HepG2 (cell line): Measurements from ENCODE around the gene MAPK7. TPM values are rescaled to one million over a fixed set of nuclear protein-coding genes. Genes with fewer than 3 reads are reported as not detected.

Experiments
- CCDC6 ChIP-seq: sonication (generic); formaldehyde crosslinking; IDR thresholded peaks from 2 replicates; pipeline ENCODE4 v1.8.1; 2022; ENCODE audit warnings: mild to moderate bottlenecking, missing genetic modification reagents, moderate library complexity
- FOXC1 ChIP-seq: sonication (generic); formaldehyde crosslinking; IDR thresholded peaks from 2 replicates; pipeline ENCODE4 v1.8.0; 2022; ENCODE audit warnings: mild to moderate bottlenecking, missing genetic modification reagents, borderline replicate concordance
- MAZ ChIP-seq, 2 experiments: sonication (generic) in 1 of 2; formaldehyde crosslinking in 1 of 2; IDR thresholded peaks; 2 replicates each; pipeline versions ENCODE4 v1.5.0 to v1.6.1; 2012 to 2020; ENCODE audit warnings: low read depth in 2 of 2, mild to moderate bottlenecking in 2 of 2, borderline replicate concordance in 1 of 2, improper control_type of control experiment in 1 of 2, low read length in 1 of 2, missing genetic modification reagents in 1 of 2, moderate library complexity in 1 of 2
- MXD4 ChIP-seq: IDR thresholded peaks from 2 replicates; pipeline ENCODE4 v1.6.1; 2016; ENCODE audit warnings: mild to moderate bottlenecking, missing biosample characterization, missing genetic modification reagents
- RFX3 ChIP-seq: IDR thresholded peaks from 2 replicates; pipeline ENCODE4 v1.6.1; 2016; ENCODE audit warnings: missing biosample characterization, missing genetic modification reagents
- RXRA ChIP-seq: sonication (generic); formaldehyde crosslinking; IDR thresholded peaks from 2 replicates; pipeline ENCODE4 v1.5.1; 2020; ENCODE audit warnings: missing genetic modification reagents
- RXRB ChIP-seq: IDR thresholded peaks from 2 replicates; pipeline ENCODE4 v1.6.1; 2016; ENCODE audit warnings: borderline replicate concordance, missing genetic modification reagents, missing compliant biosample characterization
- SALL1 ChIP-seq: sonication (generic); formaldehyde crosslinking; IDR thresholded peaks from 2 replicates; pipeline ENCODE4 v1.8.0; 2022; ENCODE audit warnings: mild to moderate bottlenecking, missing genetic modification reagents
- SALL2 ChIP-seq: sonication (generic); formaldehyde crosslinking; IDR thresholded peaks from 2 replicates; pipeline ENCODE4 v1.8.1; 2023; ENCODE audit warnings: mild to moderate bottlenecking, missing genetic modification reagents, inconsistent platforms
- YEATS4 ChIP-seq: sonication (generic); formaldehyde crosslinking; IDR thresholded peaks from 2 replicates; pipeline ENCODE4 v1.4.0; 2020; ENCODE audit warnings: missing genetic modification reagents, borderline replicate concordance
- ZBTB42 ChIP-seq: sonication (generic); formaldehyde crosslinking; IDR thresholded peaks from 2 replicates; pipeline ENCODE4 v1.5.0; 2020; ENCODE audit warnings: mild to moderate bottlenecking, missing genetic modification reagents
- polyA plus RNA-seq, 8 experiments: library from polyadenylated mRNA; depleted of rRNA in 3 of 8; stranded (reverse) in 7 of 8; unstranded in 1 of 8; fragments of >200 nt; fragmentation: Illumina TruSeq in 4 of 8; extraction: Trizol in 4 of 8; gene quantifications; 2 replicates each; pipeline versions ENCODE4 v1.2.1 to v1.2.3, GENCODE V29; 2011 to 2016; ENCODE audit warnings: low read depth in 4 of 8, missing spikeins in 1 of 8, mixed read lengths in 1 of 8; ENCODE audit not compliant: insufficient read depth in 1 of 8
- total RNA-seq, 5 experiments: library from RNA; depleted of rRNA; stranded (reverse); fragments of >200 nt; fragmentation: Illumina TruSeq; extraction: Trizol; gene quantifications; 2 replicates each; pipeline ENCODE4 v1.2.3, GENCODE V29; 2016; ENCODE audit warnings: low read depth in 1 of 5
- TF ChIP-seq, protein P1 (sequence below): sonication (generic); formaldehyde crosslinking; IDR thresholded peaks from 2 replicates; pipeline ENCODE4 v1.4.0; 2020; ENCODE audit warnings: missing genetic modification reagents, borderline replicate concordance
- TF ChIP-seq, protein P2 (sequence below): sonication (generic); formaldehyde crosslinking; conservative IDR thresholded peaks from 2 replicates; pipeline ENCODE4 v1.4.0; 2020; ENCODE audit warnings: missing genetic modification reagents
- TF ChIP-seq, protein P3 (sequence below): sonication (generic); formaldehyde crosslinking; IDR thresholded peaks from 2 replicates; pipeline ENCODE4; 2020; ENCODE audit warnings: missing genetic modification reagents, mild to moderate bottlenecking, borderline replicate concordance
- TF ChIP-seq, protein P4 (sequence below): sonication (generic); formaldehyde crosslinking; conservative IDR thresholded peaks from 2 replicates; pipeline ENCODE4 v1.5.0; 2020; ENCODE audit warnings: missing genetic modification reagents

Gene MAPK7
- total and polyA plus RNA-seq, 2 of the 13 experiments (the other 11 are each of a cell fraction or from before 2014, with no cell fraction given) = 2.9 to 5.9 TPM

DNA sequence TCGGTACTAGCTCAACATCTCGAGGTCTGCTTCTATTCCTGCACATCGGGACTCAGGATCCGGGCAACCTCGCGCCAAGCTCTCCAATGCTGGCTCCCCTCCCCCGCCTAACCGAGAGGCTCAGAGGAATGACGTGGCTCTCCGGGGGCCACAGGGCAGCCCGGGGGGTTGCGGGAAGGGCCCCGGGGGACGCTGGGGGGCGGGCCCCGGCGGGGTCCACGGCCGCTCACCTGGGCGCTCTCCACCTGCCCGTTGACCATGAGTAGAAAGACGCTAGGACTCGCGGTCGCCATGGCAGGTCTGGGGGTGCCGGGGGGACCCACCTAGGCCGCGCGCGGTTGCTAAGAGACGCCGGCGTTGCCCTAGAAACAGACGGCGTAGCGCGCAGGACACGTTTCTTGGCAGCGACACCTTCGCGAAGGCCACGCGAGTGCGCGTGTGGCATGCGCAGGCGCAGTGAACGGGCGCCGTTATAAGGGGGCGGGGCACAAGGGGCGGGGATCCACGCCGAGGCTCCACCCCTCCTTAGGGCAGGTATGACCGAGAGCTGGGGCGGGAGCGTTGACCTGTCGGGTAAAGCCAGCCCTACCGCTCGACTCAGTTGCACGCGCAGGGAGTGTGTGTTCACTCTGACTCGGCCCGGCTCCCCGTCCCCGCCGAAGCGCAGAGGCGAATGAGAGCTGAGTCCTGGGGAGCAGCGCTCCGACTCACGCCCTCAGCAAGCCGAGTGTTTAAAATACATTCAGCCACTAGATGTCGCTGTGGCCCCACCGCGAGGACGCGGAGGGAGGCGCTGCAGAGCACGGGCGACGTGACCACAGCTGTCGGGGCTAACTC lies 15.8 kb upstream of the MAPK7 start, which contains the start of gene B9D1 (continued):
- TF ChIP-seq MAZ (IDR thresholded peaks at IDR 0.05; ENCODE audit: borderline replicate concordance, low read depth, low read length) (0 out of 2 replicates have a peak, but pooled peaks have one; percentile 32), MAZ (CRISPR knock-in tag; IDR thresholded peaks at IDR 0.05; ENCODE audit: low read depth) (peak; percentile 76; the same call in 1 of the 2 replicates), RXRA (CRISPR knock-in tag) (peak; percentile 77; the same call in 1 of the 2 replicates), RFX3 (peak; percentile 96), CCDC6 (peak; percentile 53), YEATS4 (CRISPR knock-in tag) (peak; percentile 64), SALL2 (CRISPR knock-in tag) (peak; percentile 60), RXRB (CRISPR knock-in tag) (peak; percentile 72), FOXC1 (CRISPR knock-in tag) (peak; percentile 71; the same call in 1 of the 2 replicates), SALL1 (CRISPR knock-in tag) (peak; percentile 87), MXD4 (CRISPR knock-in tag) (peak; percentile 74), ZBTB42 (0 out of 2 replicates have a peak, but pooled peaks have one; percentile 43)
- TF ChIP-seq, protein P1, sequence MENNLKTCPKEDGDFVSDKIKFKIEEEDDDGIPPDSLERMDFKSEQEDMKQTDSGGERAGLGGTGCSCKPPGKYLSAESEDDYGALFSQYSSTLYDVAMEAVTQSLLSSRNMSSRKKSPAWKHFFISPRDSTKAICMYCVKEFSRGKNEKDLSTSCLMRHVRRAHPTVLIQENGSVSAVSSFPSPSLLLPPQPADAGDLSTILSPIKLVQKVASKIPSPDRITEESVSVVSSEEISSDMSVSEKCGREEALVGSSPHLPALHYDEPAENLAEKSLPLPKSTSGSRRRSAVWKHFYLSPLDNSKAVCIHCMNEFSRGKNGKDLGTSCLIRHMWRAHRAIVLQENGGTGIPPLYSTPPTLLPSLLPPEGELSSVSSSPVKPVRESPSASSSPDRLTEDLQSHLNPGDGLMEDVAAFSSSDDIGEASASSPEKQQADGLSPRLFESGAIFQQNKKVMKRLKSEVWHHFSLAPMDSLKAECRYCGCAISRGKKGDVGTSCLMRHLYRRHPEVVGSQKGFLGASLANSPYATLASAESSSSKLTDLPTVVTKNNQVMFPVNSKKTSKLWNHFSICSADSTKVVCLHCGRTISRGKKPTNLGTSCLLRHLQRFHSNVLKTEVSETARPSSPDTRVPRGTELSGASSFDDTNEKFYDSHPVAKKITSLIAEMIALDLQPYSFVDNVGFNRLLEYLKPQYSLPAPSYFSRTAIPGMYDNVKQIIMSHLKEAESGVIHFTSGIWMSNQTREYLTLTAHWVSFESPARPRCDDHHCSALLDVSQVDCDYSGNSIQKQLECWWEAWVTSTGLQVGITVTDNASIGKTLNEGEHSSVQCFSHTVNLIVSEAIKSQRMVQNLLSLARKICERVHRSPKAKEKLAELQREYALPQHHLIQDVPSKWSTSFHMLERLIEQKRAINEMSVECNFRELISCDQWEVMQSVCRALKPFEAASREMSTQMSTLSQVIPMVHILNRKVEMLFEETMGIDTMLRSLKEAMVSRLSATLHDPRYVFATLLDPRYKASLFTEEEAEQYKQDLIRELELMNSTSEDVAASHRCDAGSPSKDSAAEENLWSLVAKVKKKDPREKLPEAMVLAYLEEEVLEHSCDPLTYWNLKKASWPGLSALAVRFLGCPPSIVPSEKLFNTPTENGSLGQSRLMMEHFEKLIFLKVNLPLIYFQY (CRISPR knock-in tag) = peak; percentile 60; the same call in 1 of the 2 replicates
- TF ChIP-seq, protein P2, sequence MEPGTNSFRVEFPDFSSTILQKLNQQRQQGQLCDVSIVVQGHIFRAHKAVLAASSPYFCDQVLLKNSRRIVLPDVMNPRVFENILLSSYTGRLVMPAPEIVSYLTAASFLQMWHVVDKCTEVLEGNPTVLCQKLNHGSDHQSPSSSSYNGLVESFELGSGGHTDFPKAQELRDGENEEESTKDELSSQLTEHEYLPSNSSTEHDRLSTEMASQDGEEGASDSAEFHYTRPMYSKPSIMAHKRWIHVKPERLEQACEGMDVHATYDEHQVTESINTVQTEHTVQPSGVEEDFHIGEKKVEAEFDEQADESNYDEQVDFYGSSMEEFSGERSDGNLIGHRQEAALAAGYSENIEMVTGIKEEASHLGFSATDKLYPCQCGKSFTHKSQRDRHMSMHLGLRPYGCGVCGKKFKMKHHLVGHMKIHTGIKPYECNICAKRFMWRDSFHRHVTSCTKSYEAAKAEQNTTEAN (CRISPR knock-in tag) = 0 out of 2 replicates have a peak, but pooled peaks have one; percentile 62
- TF ChIP-seq, protein P3, sequence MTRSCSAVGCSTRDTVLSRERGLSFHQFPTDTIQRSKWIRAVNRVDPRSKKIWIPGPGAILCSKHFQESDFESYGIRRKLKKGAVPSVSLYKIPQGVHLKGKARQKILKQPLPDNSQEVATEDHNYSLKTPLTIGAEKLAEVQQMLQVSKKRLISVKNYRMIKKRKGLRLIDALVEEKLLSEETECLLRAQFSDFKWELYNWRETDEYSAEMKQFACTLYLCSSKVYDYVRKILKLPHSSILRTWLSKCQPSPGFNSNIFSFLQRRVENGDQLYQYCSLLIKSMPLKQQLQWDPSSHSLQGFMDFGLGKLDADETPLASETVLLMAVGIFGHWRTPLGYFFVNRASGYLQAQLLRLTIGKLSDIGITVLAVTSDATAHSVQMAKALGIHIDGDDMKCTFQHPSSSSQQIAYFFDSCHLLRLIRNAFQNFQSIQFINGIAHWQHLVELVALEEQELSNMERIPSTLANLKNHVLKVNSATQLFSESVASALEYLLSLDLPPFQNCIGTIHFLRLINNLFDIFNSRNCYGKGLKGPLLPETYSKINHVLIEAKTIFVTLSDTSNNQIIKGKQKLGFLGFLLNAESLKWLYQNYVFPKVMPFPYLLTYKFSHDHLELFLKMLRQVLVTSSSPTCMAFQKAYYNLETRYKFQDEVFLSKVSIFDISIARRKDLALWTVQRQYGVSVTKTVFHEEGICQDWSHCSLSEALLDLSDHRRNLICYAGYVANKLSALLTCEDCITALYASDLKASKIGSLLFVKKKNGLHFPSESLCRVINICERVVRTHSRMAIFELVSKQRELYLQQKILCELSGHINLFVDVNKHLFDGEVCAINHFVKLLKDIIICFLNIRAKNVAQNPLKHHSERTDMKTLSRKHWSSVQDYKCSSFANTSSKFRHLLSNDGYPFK (CRISPR knock-in tag) = peak; percentile 26; the same call in 1 of the 2 replicates
- TF ChIP-seq, protein P4, sequence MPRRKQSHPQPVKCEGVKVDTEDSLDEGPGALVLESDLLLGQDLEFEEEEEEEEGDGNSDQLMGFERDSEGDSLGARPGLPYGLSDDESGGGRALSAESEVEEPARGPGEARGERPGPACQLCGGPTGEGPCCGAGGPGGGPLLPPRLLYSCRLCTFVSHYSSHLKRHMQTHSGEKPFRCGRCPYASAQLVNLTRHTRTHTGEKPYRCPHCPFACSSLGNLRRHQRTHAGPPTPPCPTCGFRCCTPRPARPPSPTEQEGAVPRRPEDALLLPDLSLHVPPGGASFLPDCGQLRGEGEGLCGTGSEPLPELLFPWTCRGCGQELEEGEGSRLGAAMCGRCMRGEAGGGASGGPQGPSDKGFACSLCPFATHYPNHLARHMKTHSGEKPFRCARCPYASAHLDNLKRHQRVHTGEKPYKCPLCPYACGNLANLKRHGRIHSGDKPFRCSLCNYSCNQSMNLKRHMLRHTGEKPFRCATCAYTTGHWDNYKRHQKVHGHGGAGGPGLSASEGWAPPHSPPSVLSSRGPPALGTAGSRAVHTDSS (CRISPR knock-in tag) = 0 out of 2 replicates have a peak, but pooled peaks have one; percentile 35
